Measurements from ENCODE around the gene SMIM22. TPM values are rescaled to one million over a fixed set of nuclear protein-coding genes. Genes with fewer than 3 reads are reported as not detected.

Gene SMIM22
- total RNA-seq, 6 experiments from 2014 or later: not detected

GRCh38 chr16:4814542-4815173, 19.5 kb downstream of the SMIM22 start:
- TF ChIP-seq CTCF (IDR thresholded peaks at IDR 0.05): peak; percentile 39
- no peaks in the 10 kb centered on the region for H3K4me1 Mint-ChIP-seq (ENCODE audit: low read depth)
- no peaks in the 10 kb centered on the region for H3K9me3 Mint-ChIP-seq
- no peak for DNase-seq
- H3K27me3 Mint-ChIP-seq (ENCODE audit: insufficient read depth): peaks cover 4% of the 10 kb centered on the region
- peaks cover 37% of the 10 kb centered on the region for H3K36me3 Mint-ChIP-seq (ENCODE audit: low read depth)
- H3K27ac Mint-ChIP-seq: no peak overlapping the region
- H3K4me3 Mint-ChIP-seq: no peak overlapping the region

- H3K4me3 Mint-ChIP-seq: no peak overlapping the region
- no peak for TF ChIP-seq CTCF (IDR thresholded peaks at IDR 0.05)
- H3K9me3 Mint-ChIP-seq: no peaks in the 10 kb centered on the region
- H3K36me3 Mint-ChIP-seq (ENCODE audit: low read depth): peaks cover 31% of the 10 kb centered on the region
- no peak overlapping the region for H3K27ac Mint-ChIP-seq
- no peak for DNase-seq
- H3K4me1 Mint-ChIP-seq (ENCODE audit: low read depth): no peaks in the 10 kb centered on the region
- peaks cover 2% of the 10 kb centered on the region; the same call in 1 of the 2 replicates for H3K27me3 Mint-ChIP-seq (ENCODE audit: insufficient read depth)
These were observed 25.5 kb downstream of the SMIM22 start for GRCh38 chr16:4820652-4821051.

- no peak for TF ChIP-seq CTCF (IDR thresholded peaks at IDR 0.05)
- peaks cover 4% of the 10 kb centered on the region; the same call in 1 of the 2 replicates for H3K4me1 Mint-ChIP-seq (ENCODE audit: low read depth)
- no peak overlapping the region for H3K4me3 Mint-ChIP-seq
- no peaks in the 10 kb centered on the region for H3K9me3 Mint-ChIP-seq
- H3K27ac Mint-ChIP-seq: no peak overlapping the region
- H3K27me3 Mint-ChIP-seq (ENCODE audit: insufficient read depth): no peaks in the 10 kb centered on the region
- H3K36me3 Mint-ChIP-seq (ENCODE audit: low read depth): peaks cover 23% of the 10 kb centered on the region
- DNase-seq: no peak
These were observed 30.0 kb downstream of the SMIM22 start for GRCh38 chr16:4825196-4825595.

GRCh38 chr16:4826526-4826925, 31.4 kb downstream of the SMIM22 start:
- H3K27me3 Mint-ChIP-seq (ENCODE audit: insufficient read depth): no peaks in the 10 kb centered on the region; the same call in 1 of the 2 replicates
- H3K4me3 Mint-ChIP-seq: no peak overlapping the region
- DNase-seq: no peak
- no peaks in the 10 kb centered on the region for H3K9me3 Mint-ChIP-seq
- no peak overlapping the region for H3K27ac Mint-ChIP-seq
- peaks cover 33% of the 10 kb centered on the region for H3K36me3 Mint-ChIP-seq (ENCODE audit: low read depth)
- H3K4me1 Mint-ChIP-seq (ENCODE audit: low read depth): peaks cover 4% of the 10 kb centered on the region; the same call in 1 of the 2 replicates
- no peak for TF ChIP-seq CTCF (IDR thresholded peaks at IDR 0.05)

GRCh38 chr16:4826980-4827379, 31.8 kb downstream of the SMIM22 start:
- peaks cover 4% of the 10 kb centered on the region; the same call in 1 of the 2 replicates for H3K4me1 Mint-ChIP-seq (ENCODE audit: low read depth)
- no peak overlapping the region for H3K27ac Mint-ChIP-seq
- H3K9me3 Mint-ChIP-seq: no peaks in the 10 kb centered on the region
- no peak for DNase-seq
- peaks cover 35% of the 10 kb centered on the region for H3K36me3 Mint-ChIP-seq (ENCODE audit: low read depth)
- no peak overlapping the region for H3K4me3 Mint-ChIP-seq
- TF ChIP-seq CTCF (IDR thresholded peaks at IDR 0.05): no peak
- H3K27me3 Mint-ChIP-seq (ENCODE audit: insufficient read depth): no peaks in the 10 kb centered on the region; the same call in 1 of the 2 replicates

All from HFFc6 (cell line).